AG04450 (cell line): ENCODE measurements around the gene CALCB. TPM values are rescaled to one million over a fixed set of nuclear protein-coding genes. Genes with fewer than 3 reads are reported as not detected.
A peak's percentile ranks its signal among the peaks of the same experiment; 100 is the strongest.
"Not testable (repeated sequence)": the region's sequence is repeated elsewhere in the genome, so short reads cannot be mapped to it uniquely, and the experiment has no call there.

Source experiments
- CTCF ChIA-PET: fragments of 300-600, 350-600 bp; formaldehyde crosslinking; extraction: SDS; loops from one replicate; lab custom pipeline; 2022; ENCODE audit warnings: antibody characterized with exemption, inconsistent platforms; lab: Charles Lee
- POLR2A ChIA-PET: fragments of 350-600 bp; formaldehyde crosslinking; extraction: SDS; loops from one replicate; lab custom pipeline; 2021; ENCODE audit warnings: antibody characterized with exemption, inconsistent platforms; lab: Yijun Ruan, JAX
- DNase-seq: peaks from one replicate; pipeline ENCODE4 v3.0.0-alpha.2; 2011; ENCODE audit warnings: low read depth, low spot score
- H3K27ac ChIP-seq: one replicate; pipeline ENCODE4 v1.5.1; 2012; ENCODE audit warnings: low read depth, low read length, control low read depth
- H3K27me3 ChIP-seq: one replicate; pipeline ENCODE4 v1.6.0; 2012; ENCODE audit warnings: low read length; ENCODE audit not compliant: control insufficient read depth, insufficient read depth
- H3K4me3 ChIP-seq: 2 replicates; pipeline ENCODE4 v1.5.1; 2011; ENCODE audit warnings: mild to moderate bottlenecking, low read depth, low read length, control low read depth
- H3K9me3 ChIP-seq: 2 replicates; pipeline ENCODE4 v1.5.1; 2012; ENCODE audit warnings: low read length; ENCODE audit not compliant: control insufficient read depth, insufficient read depth
- CTCF ChIP-seq: IDR thresholded peaks from 2 replicates; pipeline ENCODE4 v1.5.1; 2011; ENCODE audit warnings: low read depth, low read length, control low read depth, inconsistent platforms
- polyA plus RNA-seq: library from polyadenylated mRNA; depleted of rRNA; stranded (reverse); fragments of >200 nt; gene quantifications from 2 replicates; pipeline ENCODE4 v1.2.3, GENCODE V29; 2011

Gene CALCB
- polyA plus RNA-seq, 1 experiment: not detected

- ChIA-PET CTCF (interaction anchor here (0.6 to 1.5 kb wide), 2 partner anchors 13 to 527 kb away, joined by 3 to 7 read pairs; no protein-coding TSS in a partner anchor), POLR2A (no interaction called here)
- no peaks in the 10 kb centered on the region for H3K27me3 ChIP-seq
- TF ChIP-seq CTCF: no peak
- H3K27ac ChIP-seq: no peak overlapping the region
- H3K9me3 ChIP-seq: no peaks in the 10 kb centered on the region
- DNase-seq: no peak
- no peak overlapping the region for H3K4me3 ChIP-seq
Observed at GRCh38 chr11:15062599-15062998, 10.8 kb upstream of the CALCB start.

- CTCF ChIA-PET, H3K9me3 ChIP-seq, DNase-seq, POLR2A ChIA-PET, H3K4me3 ChIP-seq, H3K27ac ChIP-seq: not testable (repeated sequence)
- peaks cover 25% of the 10 kb centered on the region for H3K27me3 ChIP-seq
Observed at GRCh38 chr11:15069751-15070150, 3.6 kb upstream of the CALCB start.

GRCh38 chr11:15071556-15072255, 1.7 kb upstream of the CALCB start:
- no peak overlapping the region for H3K27ac ChIP-seq
- CTCF ChIA-PET: no interaction called here

GRCh38 chr11:15072551-15073143, 746 bp upstream of the CALCB start:
- TF ChIP-seq CTCF: no peak
- no peak overlapping the region for H3K4me3 ChIP-seq
- H3K9me3 ChIP-seq: no peaks in the 10 kb centered on the region; the same call in 1 of the 2 replicates
- no peak for DNase-seq
- peaks cover 31% of the 10 kb centered on the region for H3K27me3 ChIP-seq
- CTCF ChIA-PET: interaction anchor here (4.5 to 4.7 kb wide), 2 partner anchors 164 to 282 kb away, joined by 42 to 48 read pairs; no protein-coding TSS in a partner anchor
- POLR2A ChIA-PET: no interaction called here
- H3K27ac ChIP-seq: no peak overlapping the region

More at GRCh38 chr11:15071556-15072255, 1.7 kb upstream of the CALCB start:
- H3K4me3 ChIP-seq: no peak overlapping the region
- H3K27me3 ChIP-seq: peaks cover 26% of the 10 kb centered on the region
- POLR2A ChIA-PET: no interaction called here
- TF ChIP-seq CTCF: no peak
- no peaks in the 10 kb centered on the region; the same call in 1 of the 2 replicates for H3K9me3 ChIP-seq
- no peak for DNase-seq

GRCh38 chr11:15074206-15075161, 1.1 kb downstream of the CALCB start:
- peak; percentile 69 for TF ChIP-seq CTCF
- H3K27ac ChIP-seq: no peak overlapping the region
- H3K4me3 ChIP-seq: peak overlapping the region; percentile 29; the same call in 1 of the 2 replicates
- DNase-seq: peak; percentile 20
- peaks cover 31% of the 10 kb centered on the region for H3K27me3 ChIP-seq
- no peaks in the 10 kb centered on the region; the same call in 1 of the 2 replicates for H3K9me3 ChIP-seq
- ChIA-PET POLR2A (no interaction called here), CTCF (interaction anchor here (0.5 to 4.7 kb wide), 28 partner anchors 8 to 1853 kb away, joined by 3 to 48 read pairs (median 3); partner anchors contain the start of gene CYP2R1)
